Measurements from ENCODE around the gene KIAA0753. TPM values are rescaled to one million over a fixed set of nuclear protein-coding genes. Genes with fewer than 3 reads are reported as not detected.

The KIAA0753 gene
- polyA plus RNA-seq, 1 of the 3 experiments (the other 2 are of a cell fraction) = 7.2 TPM

DNA sequence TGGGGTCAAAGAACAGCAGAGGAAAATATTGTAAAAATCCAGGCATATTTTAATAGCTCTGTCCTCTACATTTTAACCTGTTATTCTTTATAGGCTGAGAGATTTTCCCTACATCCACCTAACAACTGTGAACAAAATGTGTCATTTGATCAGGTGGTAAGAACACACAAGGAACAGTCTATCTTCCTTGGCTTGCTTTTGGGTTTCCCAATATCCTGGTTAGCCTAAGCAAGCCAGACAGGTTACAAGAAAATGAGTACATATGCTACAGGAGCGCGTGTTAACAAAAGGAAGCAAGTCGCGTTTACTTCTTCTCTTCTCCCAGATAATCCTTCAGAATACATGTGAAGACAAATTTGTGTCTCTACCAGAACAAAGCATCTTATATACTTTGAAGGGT, 53.2 kb downstream of the KIAA0753 start:
- H3K79me2 ChIP-seq (ENCODE audit: insufficient read depth) = no peaks in the 10 kb centered on the region

DNA sequence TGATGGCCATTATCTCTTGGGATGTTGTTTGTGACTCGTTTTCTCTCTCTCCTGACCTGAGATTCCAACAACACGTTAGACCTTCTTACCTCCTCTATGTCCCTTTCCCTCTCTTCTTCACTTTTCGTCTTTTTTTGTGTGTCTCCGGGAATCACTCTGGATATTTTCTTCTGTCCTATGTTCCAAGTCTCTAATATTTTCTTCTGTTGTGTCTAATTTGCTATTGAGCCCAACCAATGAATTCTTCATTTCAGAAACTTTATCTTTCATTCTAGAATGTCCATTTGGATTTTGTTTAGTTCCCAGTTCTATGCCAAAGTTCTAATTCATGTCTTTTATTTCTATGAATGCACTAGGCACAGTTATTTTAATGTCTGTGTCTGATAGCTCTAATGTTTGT, 57.1 kb downstream of the KIAA0753 start:
- WGBS (ENCODE audit: low lambda C conversion rate) = 97% methylated on average over 4 of the region's 4 CpGs
- Histone ChIP-seq H3K9me3 (0 out of 2 replicates have a peak, but pooled peaks cover 3% of the 10 kb centered on the region), H3K27ac (ENCODE audit: low read depth in 2 of 2, low read length in 1 of 2) (no peak overlapping the region), H3K4me2 (no peak overlapping the region), H3K27me3 (ENCODE audit: insufficient read depth) (no peaks in the 10 kb centered on the region), H3K79me2 (ENCODE audit: insufficient read depth) (no peaks in the 10 kb centered on the region), H4K20me1 (ENCODE audit: insufficient read depth) (no peaks in the 10 kb centered on the region), H2AFZ (ENCODE audit: low read depth) (no peak overlapping the region), H3K4me1 (ENCODE audit: control insufficient read depth in 1 of 2, insufficient read depth in 2 of 2, low read depth in 1 of 2, low read length in 1 of 2) (no peaks in the 10 kb centered on the region), H3K9ac (no peak overlapping the region), H3K4me3 (ENCODE audit: low read depth in 2 of 2, low read length in 1 of 2) (no peak overlapping the region), H3K9me2 (no peaks in the 10 kb centered on the region), H3F3A (replicated peaks; ENCODE audit: insufficient read depth) (no peaks in the 10 kb centered on the region), H3K36me3 (replicated peaks in 1 of 2; ENCODE audit: control insufficient read depth in 1 of 2, insufficient read depth in 2 of 2, low read length in 1 of 2) (peaks cover 80 to 89% of the 10 kb centered on the region in 2 experiments)
- no peak for DNase-seq
- ChIA-PET CTCF (no interaction called here), POLR2A (no interaction called here)
- TF ChIP-seq RXRA (IDR thresholded peaks at IDR 0.05; ENCODE audit: borderline replicate concordance, low read depth) (no peak), POLR2AphosphoS5 (IDR thresholded peaks at IDR 0.05; ENCODE audit: low read depth, low read length) (no peak), GABPA (IDR thresholded peaks at IDR 0.05; ENCODE audit: low read depth) (no peak), RCOR1 (IDR thresholded peaks at IDR 0.05; ENCODE audit: low read length) (no peak), EP300 (IDR thresholded peaks at IDR 0.05; ENCODE audit: borderline replicate concordance in 1 of 2, low read depth in 1 of 2, low read length in 1 of 2) (no peak), RFX5 (IDR thresholded peaks at IDR 0.05; ENCODE audit: low read length) (no peak), FOXM1 (IDR thresholded peaks at IDR 0.05; ENCODE audit: low read depth) (no peak)
- TF ChIP-seq, protein P1, sequence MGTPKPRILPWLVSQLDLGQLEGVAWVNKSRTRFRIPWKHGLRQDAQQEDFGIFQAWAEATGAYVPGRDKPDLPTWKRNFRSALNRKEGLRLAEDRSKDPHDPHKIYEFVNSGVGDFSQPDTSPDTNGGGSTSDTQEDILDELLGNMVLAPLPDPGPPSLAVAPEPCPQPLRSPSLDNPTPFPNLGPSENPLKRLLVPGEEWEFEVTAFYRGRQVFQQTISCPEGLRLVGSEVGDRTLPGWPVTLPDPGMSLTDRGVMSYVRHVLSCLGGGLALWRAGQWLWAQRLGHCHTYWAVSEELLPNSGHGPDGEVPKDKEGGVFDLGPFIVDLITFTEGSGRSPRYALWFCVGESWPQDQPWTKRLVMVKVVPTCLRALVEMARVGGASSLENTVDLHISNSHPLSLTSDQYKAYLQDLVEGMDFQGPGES (IDR thresholded peaks at IDR 0.05; ENCODE audit: low read depth, low read length) = no peak
- TF ChIP-seq, protein P2, sequence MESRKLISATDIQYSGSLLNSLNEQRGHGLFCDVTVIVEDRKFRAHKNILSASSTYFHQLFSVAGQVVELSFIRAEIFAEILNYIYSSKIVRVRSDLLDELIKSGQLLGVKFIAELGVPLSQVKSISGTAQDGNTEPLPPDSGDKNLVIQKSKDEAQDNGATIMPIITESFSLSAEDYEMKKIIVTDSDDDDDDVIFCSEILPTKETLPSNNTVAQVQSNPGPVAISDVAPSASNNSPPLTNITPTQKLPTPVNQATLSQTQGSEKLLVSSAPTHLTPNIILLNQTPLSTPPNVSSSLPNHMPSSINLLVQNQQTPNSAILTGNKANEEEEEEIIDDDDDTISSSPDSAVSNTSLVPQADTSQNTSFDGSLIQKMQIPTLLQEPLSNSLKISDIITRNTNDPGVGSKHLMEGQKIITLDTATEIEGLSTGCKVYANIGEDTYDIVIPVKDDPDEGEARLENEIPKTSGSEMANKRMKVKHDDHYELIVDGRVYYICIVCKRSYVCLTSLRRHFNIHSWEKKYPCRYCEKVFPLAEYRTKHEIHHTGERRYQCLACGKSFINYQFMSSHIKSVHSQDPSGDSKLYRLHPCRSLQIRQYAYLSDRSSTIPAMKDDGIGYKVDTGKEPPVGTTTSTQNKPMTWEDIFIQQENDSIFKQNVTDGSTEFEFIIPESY (IDR thresholded peaks at IDR 0.05; ENCODE audit: borderline replicate concordance, low read depth) = no peak

More for the DNA sequence above, 53.2 kb downstream of the KIAA0753 start:
- Histone ChIP-seq H3K4me1 (ENCODE audit: control insufficient read depth in 1 of 2, insufficient read depth in 2 of 2, low read depth in 1 of 2, low read length in 1 of 2) (no peaks in the 10 kb centered on the region; a peak in 1 of 4 replicates), H3K9ac (no peak overlapping the region), H3K4me3 (ENCODE audit: low read depth in 2 of 2, low read length in 1 of 2) (no peak overlapping the region), H3K9me2 (no peaks in the 10 kb centered on the region), H3K9me3 (0 out of 2 replicates have a peak, but pooled peaks cover 3% of the 10 kb centered on the region), H3K27me3 (ENCODE audit: insufficient read depth) (no peaks in the 10 kb centered on the region), H3F3A (replicated peaks; ENCODE audit: insufficient read depth) (no peaks in the 10 kb centered on the region), H3K27ac (ENCODE audit: low read depth in 2 of 2, low read length in 1 of 2) (no peak overlapping the region), H4K20me1 (ENCODE audit: insufficient read depth) (no peaks in the 10 kb centered on the region), H2AFZ (ENCODE audit: low read depth) (no peak overlapping the region), H3K4me2 (no peak overlapping the region), H3K36me3 (replicated peaks in 1 of 2; ENCODE audit: control insufficient read depth in 1 of 2, insufficient read depth in 2 of 2, low read length in 1 of 2) (peaks cover 83 to 93% of the 10 kb centered on the region in 2 experiments)
- DNase-seq = no peak
- TF ChIP-seq EP300 (IDR thresholded peaks at IDR 0.05; ENCODE audit: borderline replicate concordance in 1 of 2, low read depth in 1 of 2, low read length in 1 of 2) (no peak), ELF1 (IDR thresholded peaks at IDR 0.05) (no peak)
- ChIA-PET CTCF (interaction anchor here (1.0 to 1.5 kb wide), 4 partner anchors 9 to 114 kb away, joined by 3 to 4 read pairs (median 3); no protein-coding TSS in a partner anchor), POLR2A (no interaction called here)
- 98% methylated on average over 4 of the region's 4 CpGs for WGBS (ENCODE audit: low lambda C conversion rate)

All from SK-N-SH (cell line).